ENCODE measurements around the gene POLR3C.
"Not testable (repeated sequence)": the region's sequence is repeated elsewhere in the genome, so short reads cannot be mapped to it uniquely, and the experiment has no call there.

Gene POLR3C

DNA sequence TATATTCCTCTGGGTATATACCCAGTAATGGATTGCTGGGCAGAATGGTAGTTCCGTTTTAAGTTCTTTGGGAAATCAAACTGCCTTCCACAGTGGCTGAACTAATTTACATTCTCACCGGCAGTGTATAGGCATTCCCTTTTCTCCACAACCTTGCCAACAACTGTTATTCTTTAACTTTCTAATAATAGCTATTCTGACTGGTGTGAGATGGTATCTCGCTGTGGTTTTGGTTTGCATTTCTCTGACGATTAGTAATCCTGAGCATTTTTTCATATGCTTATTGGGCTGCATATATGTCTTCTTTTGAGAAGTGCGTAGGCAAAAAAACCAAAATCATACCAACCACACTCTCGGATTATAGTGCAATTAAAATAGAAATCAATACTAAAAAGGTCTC lies 5.9 kb upstream of the POLR3C start:
- DNase-seq (ENCODE audit: low read depth in 2 of 2): not testable (repeated sequence)

- DNase-seq (ENCODE audit: low read depth in 2 of 2): not testable (repeated sequence)
These were observed 1.1 kb upstream of the POLR3C start for GRCh38 chr1:145822779-145823331.

DNA sequence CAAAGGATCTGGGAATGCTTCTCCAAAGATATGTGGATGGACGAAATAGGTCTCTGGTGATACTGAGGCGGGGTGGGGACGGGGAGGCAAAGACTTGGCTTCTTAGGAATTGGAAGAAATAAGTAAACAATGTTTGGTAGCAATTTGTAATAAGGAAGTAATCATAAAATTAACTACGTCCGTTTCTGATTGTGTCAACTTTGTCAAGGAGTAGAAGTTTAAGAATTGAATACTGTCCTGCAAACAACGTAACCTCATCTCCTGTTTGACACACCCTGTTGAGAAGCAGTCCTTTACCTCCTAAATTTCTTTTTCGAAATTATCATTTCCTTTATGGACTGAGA lies 471 bp downstream of the POLR3C start:
- no peak for DNase-seq (ENCODE audit: low read depth in 2 of 2)

DNA sequence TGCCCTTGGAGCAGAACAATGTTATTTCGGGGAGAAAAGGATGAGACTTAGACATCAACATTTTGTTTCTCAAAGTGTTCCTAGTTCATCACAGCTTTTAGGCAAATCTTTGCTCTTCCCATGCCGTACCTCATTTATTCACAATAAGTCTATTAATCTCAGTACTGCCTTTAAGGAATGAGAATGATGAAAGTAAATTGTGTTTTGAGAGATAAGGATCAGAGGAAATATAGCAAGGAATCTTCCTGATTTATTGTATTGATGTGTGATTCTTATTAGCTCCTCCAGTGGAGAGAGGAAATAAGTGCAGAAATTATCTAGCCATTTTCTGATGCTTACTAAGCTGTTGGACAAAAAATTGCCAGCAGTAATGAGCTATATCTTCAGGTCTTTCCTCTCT lies 2.0 kb downstream of the POLR3C start:
- no peak for DNase-seq (ENCODE audit: low read depth in 2 of 2)

- DNase-seq (ENCODE audit: low read depth in 2 of 2): no peak
These were observed 4.0 kb downstream of the POLR3C start for GRCh38 chr1:145827966-145828365.

GRCh38 chr1:145828367-145829026 lies 4.5 kb downstream of the POLR3C start:
- no peak for DNase-seq (ENCODE audit: low read depth in 2 of 2)

GRCh38 chr1:145830810-145831209 lies 6.8 kb downstream of the POLR3C start:
- DNase-seq (ENCODE audit: low read depth in 2 of 2): not testable (repeated sequence)

- no peak for DNase-seq (ENCODE audit: low read depth in 2 of 2)
These were observed 13.7 kb downstream of the POLR3C start for GRCh38 chr1:145837656-145838055.

DNA sequence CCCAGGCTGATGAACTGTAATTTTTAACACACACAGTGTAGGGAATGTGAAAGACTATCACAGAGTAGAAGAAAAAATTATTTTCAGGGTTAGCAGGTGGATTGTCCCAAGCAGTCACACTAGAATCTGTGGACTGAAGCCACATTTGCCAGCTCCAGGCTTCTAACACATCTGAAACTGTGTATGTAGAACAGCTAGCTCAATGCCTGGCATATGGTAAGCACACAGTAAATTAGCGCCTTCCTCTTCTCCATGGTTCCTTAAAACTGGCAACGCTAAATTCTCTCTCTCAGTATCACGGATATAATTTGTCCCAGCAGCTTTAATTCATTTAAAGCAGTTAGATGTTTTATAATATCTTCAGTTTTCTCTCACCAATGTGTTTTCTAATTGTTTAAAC lies 19.0 kb downstream of the POLR3C start:
- no peak for DNase-seq (ENCODE audit: low read depth in 2 of 2)

GRCh38 chr1:145845144-145845513 lies 21.1 kb downstream of the POLR3C start:
- no peak for DNase-seq (ENCODE audit: low read depth in 2 of 2)

DNA sequence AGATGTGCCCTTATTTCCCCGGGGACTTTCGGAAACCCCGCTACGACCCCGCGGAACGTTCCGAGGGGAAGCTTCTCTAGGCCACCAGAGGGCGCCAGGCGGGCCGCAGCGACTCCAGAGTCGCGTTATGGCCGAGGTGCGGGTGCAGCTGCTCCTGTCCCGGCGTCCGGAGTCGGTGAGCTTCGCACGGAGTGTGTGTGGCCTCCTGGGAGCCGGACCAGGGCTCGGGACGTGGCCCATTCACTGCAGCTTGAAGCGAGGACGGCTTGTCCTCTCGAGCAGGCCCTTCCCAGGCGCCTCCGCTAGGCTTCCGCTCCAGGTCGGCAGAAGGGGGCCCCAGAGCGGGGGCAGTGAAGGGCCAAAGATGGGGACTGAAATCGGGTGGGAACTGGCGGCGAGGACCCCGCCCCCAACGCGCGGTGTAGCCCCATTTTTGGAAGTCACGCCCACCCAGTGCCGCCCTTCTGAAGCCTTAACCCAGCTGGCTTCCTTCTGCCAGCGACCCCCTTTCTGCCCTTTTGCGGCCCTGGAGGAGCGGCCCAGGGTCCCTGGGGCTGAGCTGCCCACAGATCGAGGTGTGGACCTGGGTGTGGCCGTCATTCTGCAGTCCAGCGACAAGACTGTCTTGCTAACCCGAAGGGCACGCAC lies 21.6 kb downstream of the POLR3C start, which contains the start of gene NUDT17:
NUDT17 (plus strand) TSS at position 117 of the 648 bp plus-strand sequence; CDS start at position 128, 11 bp downstream.
- peak; percentile 69 to 74 for DNase-seq (ENCODE audit: low read depth in 2 of 2)

DNA sequence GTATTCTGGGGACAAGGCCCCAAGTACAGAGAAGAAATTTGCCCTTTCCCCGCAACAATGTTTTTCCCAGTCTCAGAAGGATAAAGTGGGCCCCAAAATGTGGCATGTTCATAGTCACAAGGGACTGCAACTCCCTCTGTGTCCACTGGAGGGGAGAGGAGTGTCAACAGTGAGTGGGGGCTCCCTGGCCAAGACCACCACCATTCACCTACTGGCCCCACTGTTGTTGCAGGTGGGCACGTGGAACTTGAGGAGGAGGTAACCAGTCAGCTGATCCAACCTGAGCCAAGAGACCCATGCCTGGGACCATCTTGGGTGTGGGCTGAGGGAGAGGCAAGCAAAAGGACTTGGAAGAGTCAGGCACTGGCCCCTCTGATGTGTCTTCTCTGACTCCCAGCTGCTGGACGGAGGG lies 22.2 kb downstream of the POLR3C start:
- no peak for DNase-seq (ENCODE audit: low read depth in 2 of 2)

- DNase-seq (ENCODE audit: low read depth in 2 of 2): no peak
These were observed 23.8 kb downstream of the POLR3C start for GRCh38 chr1:145847827-145848226.

- no peak for DNase-seq (ENCODE audit: low read depth in 2 of 2)
These were observed 25.6 kb downstream of the POLR3C start for GRCh38 chr1:145849356-145850160.

DNA sequence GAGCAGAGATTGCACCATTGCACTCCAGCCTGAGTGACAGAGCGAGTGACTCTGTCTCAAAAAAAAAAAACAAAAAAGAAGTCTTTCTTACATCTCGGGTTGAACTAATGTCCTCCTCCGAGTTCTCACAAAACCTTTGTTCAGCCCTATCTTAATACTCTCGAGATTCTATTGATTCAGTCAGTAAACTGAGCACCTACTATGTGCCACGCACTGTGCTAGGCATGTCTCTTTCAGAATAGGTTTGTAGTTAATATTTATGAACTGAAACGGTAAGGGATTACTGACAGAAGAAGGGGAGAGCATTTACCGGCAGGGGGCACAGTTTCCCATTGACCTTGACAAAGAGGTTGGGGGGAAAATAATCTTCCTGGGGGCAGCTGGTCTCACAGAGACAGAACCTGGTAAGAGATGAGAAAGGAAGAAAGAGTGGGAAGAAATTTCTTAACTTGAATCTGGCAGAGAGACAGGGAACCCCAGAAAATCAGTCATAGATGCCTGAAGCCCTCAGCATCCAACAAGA lies 31.5 kb downstream of the POLR3C start:
- DNase-seq (ENCODE audit: low read depth in 2 of 2): no peak

- DNase-seq (ENCODE audit: low read depth in 2 of 2): no peak
These were observed 33.2 kb downstream of the POLR3C start for GRCh38 chr1:145857170-145857569.

DNA sequence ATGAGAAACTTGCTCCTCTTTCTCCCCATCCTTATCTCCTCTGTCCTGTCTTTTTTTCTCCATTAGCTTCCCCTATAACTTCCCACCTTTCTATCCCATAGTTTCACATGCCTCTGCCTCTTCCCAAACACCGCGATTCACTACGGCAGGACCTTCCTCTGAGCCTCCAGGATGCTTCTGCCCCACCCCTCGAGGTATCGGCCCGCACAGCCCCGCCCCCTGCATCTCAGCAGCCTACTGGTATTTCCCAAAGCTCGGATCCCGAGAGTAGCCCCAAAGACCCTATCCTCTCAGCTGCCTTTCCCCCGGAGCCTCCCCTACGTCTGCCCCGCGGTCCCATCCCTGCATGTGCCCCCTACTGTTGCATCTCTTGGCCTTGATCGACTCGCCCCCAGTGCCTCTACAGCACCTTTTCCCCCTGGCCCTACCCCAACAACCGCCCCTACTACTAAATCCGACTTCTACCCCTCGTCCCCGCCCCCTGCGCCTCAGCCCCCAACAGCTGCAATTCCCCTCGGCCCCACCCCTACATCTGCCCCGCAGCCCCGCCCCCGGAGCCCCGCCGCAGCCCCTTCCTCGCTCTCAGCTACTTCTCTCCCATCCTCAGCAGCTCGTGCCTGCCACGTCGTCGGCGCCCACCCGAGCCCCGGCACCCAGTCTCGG lies 34.4 kb downstream of the POLR3C start:
- peak; percentile 16 to 61 for DNase-seq (ENCODE audit: low read depth in 2 of 2)

GRCh38 chr1:145858901-145859490 lies 35.0 kb downstream of the POLR3C start, which contains the start of gene PIAS3:
PIAS3 (minus strand) TSS chr1:145859081; CDS start chr1:145858990, 91 bp downstream.
- DNase-seq (ENCODE audit: low read depth in 2 of 2): peak; percentile 60 to 79

DNA sequence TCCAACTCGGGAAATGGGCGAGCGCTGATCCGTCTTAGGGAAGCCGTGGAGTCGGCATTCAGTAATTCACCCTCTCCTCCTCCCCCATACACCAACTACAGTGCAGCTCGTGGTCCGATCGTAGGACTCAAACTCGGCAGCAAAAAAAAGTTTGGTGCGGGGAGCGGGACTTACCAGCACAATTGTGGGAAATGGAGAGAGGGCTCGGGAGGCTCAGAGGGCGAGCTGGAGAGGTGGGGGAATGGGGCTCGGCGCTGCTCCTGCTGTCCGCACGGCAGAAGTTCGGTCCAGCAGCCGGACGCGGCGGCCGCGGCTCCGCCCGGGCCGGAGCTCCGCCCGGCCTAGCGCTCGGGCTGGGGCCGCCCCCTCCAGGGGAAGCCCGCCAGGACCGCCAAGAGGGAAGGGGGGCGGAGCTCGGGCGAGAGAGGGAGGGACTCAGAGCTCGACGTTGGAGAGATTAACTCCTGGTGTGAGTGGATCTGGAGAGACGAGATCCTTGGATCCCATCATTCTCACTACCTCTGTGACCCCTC lies 35.6 kb downstream of the POLR3C start:
- DNase-seq (ENCODE audit: low read depth in 2 of 2): peak; percentile 58 to 70

DNA sequence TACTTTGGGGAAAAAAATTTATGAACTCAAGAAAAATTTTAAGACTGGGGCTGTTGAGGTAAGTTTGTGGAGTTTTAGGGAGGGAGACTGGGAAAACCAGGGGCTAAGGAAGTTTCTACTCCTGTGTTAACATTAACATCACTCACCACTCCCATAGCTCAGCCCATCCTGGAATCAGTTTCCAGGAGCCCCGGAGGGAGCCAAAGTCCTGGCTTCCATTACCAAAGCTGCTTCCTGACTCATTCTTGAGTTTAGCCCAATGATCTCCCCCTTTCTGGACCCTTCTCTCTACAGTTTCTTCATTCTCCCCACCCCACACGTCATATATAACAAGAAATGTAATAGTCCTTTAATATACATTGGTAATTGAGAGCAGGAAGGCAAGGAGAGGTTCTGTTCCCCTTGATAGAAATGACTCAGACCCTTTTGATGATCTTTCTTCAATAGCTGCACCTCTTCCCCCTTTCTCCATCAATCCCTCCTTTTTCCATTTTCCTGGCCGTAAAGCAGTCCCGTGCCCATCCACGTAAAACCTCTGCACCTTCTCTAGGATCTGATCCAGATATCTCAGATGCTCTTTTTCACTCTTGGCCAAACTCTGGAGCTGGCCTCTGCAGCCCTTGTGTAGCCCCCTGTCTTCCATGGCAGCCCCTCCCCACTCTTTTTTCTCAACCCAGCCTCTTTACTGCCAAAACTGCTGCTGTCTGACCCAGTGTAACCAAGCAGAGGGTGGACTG lies 39.5 kb downstream of the POLR3C start:
- DNase-seq (ENCODE audit: low read depth in 2 of 2): no peak
